DND-41 (cell line): ENCODE results near the gene PILRA.
"Not testable (repeated sequence)": the region's sequence is repeated elsewhere in the genome, so short reads cannot be mapped to it uniquely, and the experiment has no call there.

Experiments
- CTCF ChIP-seq: IDR thresholded peaks from 2 replicates; pipeline ENCODE4 v1.5.1; 2012; ENCODE audit warnings: borderline replicate concordance, low read length, moderate library complexity, mild to moderate bottlenecking; ENCODE audit not compliant: poor library complexity, severe bottlenecking; ENCODE audit errors: extremely low read depth
- EZH2 ChIP-seq: IDR thresholded peaks from 3 replicates; pipeline ENCODE4 v1.6.1; 2012; ENCODE audit warnings: borderline replicate concordance, low read depth, mild to moderate bottlenecking, moderate library complexity, low read length, inconsistent platforms; ENCODE audit not compliant: severe bottlenecking

GRCh38 chr7:100382234-100382853 is 9.1 kb downstream of the PILRA start:
- not testable (repeated sequence) for TF ChIP-seq CTCF, EZH2
